Large intestine (tissue), 3 donors: ENCODE data around the gene ATG5. TPM values are rescaled to one million over a fixed set of nuclear protein-coding genes. Genes with fewer than 3 reads are reported as not detected.

Experiments
- DNase-seq, 2 donors: peaks; one replicate each; pipeline versions ENCODE4 v3.0.0 to v3.0.0-alpha.2; 2013
- H3K27ac ChIP-seq: one replicate; pipeline ENCODE4 v1.5.1; 2013; ENCODE audit warnings: low read length
- H3K27me3 ChIP-seq: 2 replicates; pipeline ENCODE4 v1.6.1; 2013; ENCODE audit warnings: low read length; ENCODE audit not compliant: control insufficient read depth, insufficient read depth
- H3K36me3 ChIP-seq: 2 replicates; pipeline ENCODE4 v1.6.1; 2013; ENCODE audit warnings: low read length; ENCODE audit not compliant: control insufficient read depth, insufficient read depth
- H3K4me1 ChIP-seq: one replicate; pipeline ENCODE4 v1.6.1; 2013; ENCODE audit warnings: low read length; ENCODE audit not compliant: control insufficient read depth, insufficient read depth
- H3K4me3 ChIP-seq: one replicate; pipeline ENCODE4 v1.5.1; 2013; ENCODE audit warnings: low read length
- H3K9me3 ChIP-seq: one replicate; pipeline ENCODE4 v1.6.1; 2013; ENCODE audit warnings: mild to moderate bottlenecking, low read depth, low read length, moderate library complexity; ENCODE audit not compliant: control insufficient read depth
- WGBS: methylation state at CpG from one replicate; pipeline ENCODE4 v1.1.5; 2013; ENCODE audit warnings: low lambda C conversion rate; ENCODE audit not compliant: insufficient coverage; 5-methylcytosine and 5-hydroxymethylcytosine counted together
- polyA plus RNA-seq: library from polyadenylated mRNA; unstranded; fragments of 120-200 nt; gene quantifications from one replicate; pipeline ENCODE4 v1.2.1, GENCODE V29; 2013

Gene ATG5
- polyA plus RNA-seq, 1 donor: 33.0 TPM

GRCh38 chr6:106184629-106185028, 140.9 kb downstream of the ATG5 start:
- H3K27ac ChIP-seq: no peak overlapping the region
- no peak overlapping the region for H3K4me3 ChIP-seq
- peaks cover 4% of the 10 kb centered on the region for H3K36me3 ChIP-seq
- peaks cover 8% of the 10 kb centered on the region for H3K4me1 ChIP-seq
- H3K9me3 ChIP-seq: no peaks in the 10 kb centered on the region
- no peak for DNase-seq
- H3K27me3 ChIP-seq: no peaks in the 10 kb centered on the region
- 87% methylated on average over 3 of the region's 3 CpGs for WGBS

- H3K4me3 ChIP-seq: no peak overlapping the region
- no peak for DNase-seq
- H3K27me3 ChIP-seq: no peaks in the 10 kb centered on the region
- WGBS: no CpG with 5 or more reads among the region's 1 CpG
- H3K27ac ChIP-seq: no peak overlapping the region
- H3K9me3 ChIP-seq: no peaks in the 10 kb centered on the region
- peaks cover 8% of the 10 kb centered on the region for H3K4me1 ChIP-seq
- peaks cover 4% of the 10 kb centered on the region for H3K36me3 ChIP-seq
Measured at GRCh38 chr6:106183430-106183829, 142.1 kb downstream of the ATG5 start.

- WGBS: no CpG with 5 or more reads among the region's 5 CpGs
- H3K27me3 ChIP-seq: no peaks in the 10 kb centered on the region
- H3K27ac ChIP-seq: no peak overlapping the region
Measured at GRCh38 chr6:106182455-106182854, 143.1 kb downstream of the ATG5 start.

GRCh38 chr6:106181664-106182418, 143.7 kb downstream of the ATG5 start:
- WGBS: 83% methylated on average over 1 of the region's 3 CpGs
- H3K27ac ChIP-seq: no peak overlapping the region
- no peak for DNase-seq
- H3K4me1 ChIP-seq: peaks cover 8% of the 10 kb centered on the region
- no peaks in the 10 kb centered on the region for H3K9me3 ChIP-seq
- H3K4me3 ChIP-seq: no peak overlapping the region
- H3K27me3 ChIP-seq: no peaks in the 10 kb centered on the region
- peaks cover 4% of the 10 kb centered on the region for H3K36me3 ChIP-seq

More at GRCh38 chr6:106182455-106182854, 143.1 kb downstream of the ATG5 start:
- no peak for DNase-seq
- Histone ChIP-seq H3K4me3 (no peak overlapping the region), H3K36me3 (peaks cover 4% of the 10 kb centered on the region), H3K4me1 (peaks cover 8% of the 10 kb centered on the region), H3K9me3 (no peaks in the 10 kb centered on the region)

GRCh38 chr6:106180208-106180607, 145.4 kb downstream of the ATG5 start:
- Histone ChIP-seq H3K36me3 (no peaks in the 10 kb centered on the region), H3K27ac (no peak overlapping the region), H3K4me3 (no peak overlapping the region), H3K27me3 (no peaks in the 10 kb centered on the region), H3K4me1 (peaks cover 8% of the 10 kb centered on the region), H3K9me3 (no peaks in the 10 kb centered on the region)
- no CpG with 5 or more reads among the region's 4 CpGs for WGBS
- DNase-seq: peak; percentile 73 to 86

GRCh38 chr6:106178900-106179299, 146.7 kb downstream of the ATG5 start:
- Histone ChIP-seq H3K36me3 (no peaks in the 10 kb centered on the region), H3K27ac (no peak overlapping the region), H3K27me3 (no peaks in the 10 kb centered on the region), H3K9me3 (no peaks in the 10 kb centered on the region), H3K4me3 (no peak overlapping the region), H3K4me1 (peaks cover 8% of the 10 kb centered on the region)
- no peak for DNase-seq
- no CpG with 5 or more reads among the region's 3 CpGs for WGBS

- Histone ChIP-seq H3K4me1 (peaks cover 8% of the 10 kb centered on the region), H3K36me3 (no peaks in the 10 kb centered on the region), H3K27ac (no peak overlapping the region), H3K27me3 (no peaks in the 10 kb centered on the region), H3K4me3 (no peak overlapping the region), H3K9me3 (no peaks in the 10 kb centered on the region)
- no peak for DNase-seq
- WGBS: no CpG with 5 or more reads among the region's 2 CpGs
Measured at GRCh38 chr6:106177786-106178185, 147.8 kb downstream of the ATG5 start.

GRCh38 chr6:106173124-106173879, 152.3 kb downstream of the ATG5 start:
- Histone ChIP-seq H3K9me3 (no peaks in the 10 kb centered on the region), H3K4me3 (no peak overlapping the region), H3K27me3 (no peaks in the 10 kb centered on the region), H3K4me1 (no peaks in the 10 kb centered on the region), H3K27ac (no peak overlapping the region), H3K36me3 (no peaks in the 10 kb centered on the region)
- 88% methylated on average over 1 of the region's 2 CpGs for WGBS
- no peak for DNase-seq

- 100% methylated on average over 3 of the region's 5 CpGs for WGBS
- H3K4me1 ChIP-seq: no peaks in the 10 kb centered on the region
- H3K27me3 ChIP-seq: no peaks in the 10 kb centered on the region
- no peak overlapping the region for H3K4me3 ChIP-seq
- no peak for DNase-seq
- H3K9me3 ChIP-seq: no peaks in the 10 kb centered on the region
- no peaks in the 10 kb centered on the region for H3K36me3 ChIP-seq
- no peak overlapping the region for H3K27ac ChIP-seq
Measured at GRCh38 chr6:106170030-106170791, 155.3 kb downstream of the ATG5 start.

- no peaks in the 10 kb centered on the region for H3K9me3 ChIP-seq
- H3K27ac ChIP-seq: no peak overlapping the region
- 100% methylated on average over 2 of the region's 5 CpGs for WGBS
- H3K4me3 ChIP-seq: no peak overlapping the region
- no peak for DNase-seq
- no peaks in the 10 kb centered on the region for H3K4me1 ChIP-seq
- no peaks in the 10 kb centered on the region for H3K27me3 ChIP-seq
- H3K36me3 ChIP-seq: no peaks in the 10 kb centered on the region
Measured at GRCh38 chr6:106169517-106169916, 156.0 kb downstream of the ATG5 start.
